Astrocyte (in vitro differentiated cells and primary cell): Measurements from ENCODE around the gene DYNLRB1. TPM values are rescaled to one million over a fixed set of nuclear protein-coding genes. Genes with fewer than 3 reads are reported as not detected.

Experiments
- DNase-seq: peaks from one replicate; pipeline ENCODE4 v3.0.0-alpha.2; 2010; ENCODE audit warnings: low read depth
- FAIRE-seq: peaks from 2 replicates; lab custom pipeline; 2011; peaks lifted over from hg19 to GRCh38; lab: Jason Lieb, UNC
- H2AFZ ChIP-seq: 2 replicates; pipeline ENCODE4 v1.6.0; 2012; ENCODE audit warnings: low read depth, low read length, inconsistent platforms
- H3K27ac ChIP-seq: 2 replicates; pipeline ENCODE4 v1.5.1; 2011; ENCODE audit warnings: low read depth, low read length, inconsistent platforms
- H3K27me3 ChIP-seq: 2 replicates; pipeline ENCODE4 v1.6.0; 2011; ENCODE audit warnings: low read length, inconsistent platforms; ENCODE audit not compliant: insufficient read depth
- H3K36me3 ChIP-seq: 2 replicates; pipeline ENCODE4 v1.5.1; 2011; ENCODE audit warnings: low read length, inconsistent platforms; ENCODE audit not compliant: insufficient read depth
- H3K4me1 ChIP-seq: 2 replicates; pipeline ENCODE4 v1.5.1; 2011; ENCODE audit warnings: low read length, inconsistent platforms; ENCODE audit not compliant: insufficient read depth
- H3K4me2 ChIP-seq: 2 replicates; pipeline ENCODE4 v1.6.0; 2012; ENCODE audit warnings: low read length, inconsistent platforms
- H3K4me3 ChIP-seq: 2 replicates; pipeline ENCODE4 v1.5.1; 2011; ENCODE audit warnings: low read depth, mild to moderate bottlenecking, low read length, inconsistent platforms; ENCODE audit not compliant: insufficient read depth
- H3K79me2 ChIP-seq: 2 replicates; pipeline ENCODE4 v1.6.0; 2012; ENCODE audit warnings: mild to moderate bottlenecking, low read length, inconsistent platforms; ENCODE audit not compliant: insufficient read depth
- H3K9ac ChIP-seq: 2 replicates; pipeline ENCODE4 v1.6.0; 2012; ENCODE audit warnings: mild to moderate bottlenecking, low read length, inconsistent platforms
- H3K9me3 ChIP-seq: 2 replicates; pipeline ENCODE4 v1.5.1; 2012; ENCODE audit warnings: low read depth, mild to moderate bottlenecking, low read length, inconsistent platforms; ENCODE audit not compliant: insufficient read depth
- H4K20me1 ChIP-seq: 2 replicates; pipeline ENCODE4 v1.6.0; 2012; ENCODE audit warnings: low read length, inconsistent platforms; ENCODE audit not compliant: insufficient read depth
- H3K27ac Mint-ChIP-seq: one replicate; pipeline ENCODE4 v1.8.0; 2021; ENCODE audit warnings: mild to moderate bottlenecking, mixed read lengths; ENCODE audit not compliant: unreplicated experiment
- H3K27me3 Mint-ChIP-seq: one replicate; pipeline ENCODE4 v1.8.0; 2021; ENCODE audit warnings: low read depth, mixed read lengths; ENCODE audit not compliant: unreplicated experiment
- H3K36me3 Mint-ChIP-seq: one replicate; pipeline ENCODE4 v1.8.0; 2021; ENCODE audit warnings: low read depth, mixed read lengths; ENCODE audit not compliant: unreplicated experiment
- H3K4me1 Mint-ChIP-seq: one replicate; pipeline ENCODE4 v1.8.0; 2021; ENCODE audit warnings: low read depth, mixed read lengths; ENCODE audit not compliant: unreplicated experiment
- H3K4me3 Mint-ChIP-seq: one replicate; pipeline ENCODE4 v1.8.0; 2021; ENCODE audit warnings: mild to moderate bottlenecking, moderate library complexity, mixed read lengths; ENCODE audit not compliant: unreplicated experiment
- H3K9me3 Mint-ChIP-seq: one replicate; pipeline ENCODE4 v1.8.0; 2021; ENCODE audit warnings: mild to moderate bottlenecking, mixed read lengths; ENCODE audit not compliant: unreplicated experiment
- CTCF ChIP-seq: IDR thresholded peaks from 2 replicates; pipeline ENCODE4 v1.5.1; 2011; ENCODE audit warnings: low read depth, mild to moderate bottlenecking, inconsistent platforms, low read length, moderate library complexity; ENCODE audit not compliant: insufficient read depth
- EZH2 ChIP-seq: IDR thresholded peaks from 2 replicates; pipeline ENCODE4 v1.6.1; 2012; ENCODE audit warnings: mild to moderate bottlenecking, low read length, inconsistent platforms; ENCODE audit not compliant: insufficient read depth
- total RNA-seq: library from RNA; stranded (reverse); gene quantifications from 2 replicates; pipeline ENCODE4 v1.2.1, GENCODE V29; 2021

DYNLRB1 gene
- total RNA-seq, 1 donor from 2014 or later: 118 TPM

- no peaks in the 10 kb centered on the region for H3K9me3 ChIP-seq
- H3K4me1 ChIP-seq: no peaks in the 10 kb centered on the region
- Mint-ChIP-seq H3K4me1 (no peaks in the 10 kb centered on the region), H3K27me3 (no peaks in the 10 kb centered on the region), H3K36me3 (peaks cover 22% of the 10 kb centered on the region), H3K4me3 (no peak overlapping the region), H3K9me3 (no peaks in the 10 kb centered on the region), H3K27ac (no peak overlapping the region)
- no peak for TF ChIP-seq EZH2
- TF ChIP-seq CTCF: peak; percentile 66
- H3K4me2 ChIP-seq: no peak overlapping the region
- DNase-seq (no peak), FAIRE-seq (no peak)
- no peak overlapping the region for H2AFZ ChIP-seq
- H3K27me3 ChIP-seq: no peaks in the 10 kb centered on the region
- H4K20me1 ChIP-seq: peaks cover 41% of the 10 kb centered on the region
- no peak overlapping the region for H3K4me3 ChIP-seq
- peaks cover 63% of the 10 kb centered on the region for H3K36me3 ChIP-seq
- no peaks in the 10 kb centered on the region for H3K79me2 ChIP-seq
- H3K27ac ChIP-seq: no peak overlapping the region
- no peak overlapping the region for H3K9ac ChIP-seq
Measured at GRCh38 chr20:34538671-34539123, 22.5 kb downstream of the DYNLRB1 start.

GRCh38 chr20:34539756-34540155, 23.5 kb downstream of the DYNLRB1 start:
- no peak for TF ChIP-seq CTCF
- TF ChIP-seq EZH2: no peak
- H3K9me3 Mint-ChIP-seq: no peaks in the 10 kb centered on the region
- no peaks in the 10 kb centered on the region for H3K79me2 ChIP-seq
- DNase-seq (no peak), FAIRE-seq (no peak)
- H3K9me3 ChIP-seq: no peaks in the 10 kb centered on the region
- H3K27me3 ChIP-seq: no peaks in the 10 kb centered on the region
- H3K9ac ChIP-seq: no peak overlapping the region
- no peak overlapping the region for H3K4me2 ChIP-seq
- H3K27ac Mint-ChIP-seq: no peak overlapping the region
- peaks cover 57% of the 10 kb centered on the region for H3K36me3 ChIP-seq
- H3K27me3 Mint-ChIP-seq: no peaks in the 10 kb centered on the region
- H3K4me1 ChIP-seq: no peaks in the 10 kb centered on the region
- H3K27ac ChIP-seq: no peak overlapping the region
- H3K4me1 Mint-ChIP-seq: no peaks in the 10 kb centered on the region
- H4K20me1 ChIP-seq: peaks cover 34% of the 10 kb centered on the region
- no peak overlapping the region for H3K4me3 Mint-ChIP-seq
- no peak overlapping the region for H2AFZ ChIP-seq
- no peak overlapping the region for H3K4me3 ChIP-seq
- peaks cover 24% of the 10 kb centered on the region for H3K36me3 Mint-ChIP-seq

GRCh38 chr20:34540596-34541263, 24.5 kb downstream of the DYNLRB1 start:
- Histone ChIP-seq H4K20me1 (peaks cover 33% of the 10 kb centered on the region), H3K79me2 (no peaks in the 10 kb centered on the region), H3K4me2 (no peak overlapping the region), H3K4me1 (no peaks in the 10 kb centered on the region), H3K9me3 (no peaks in the 10 kb centered on the region), H3K27me3 (no peaks in the 10 kb centered on the region), H2AFZ (no peak overlapping the region), H3K36me3 (peaks cover 47% of the 10 kb centered on the region), H3K9ac (no peak overlapping the region), H3K27ac (no peak overlapping the region), H3K4me3 (no peak overlapping the region)
- H3K36me3 Mint-ChIP-seq: peaks cover 24% of the 10 kb centered on the region
- H3K27ac Mint-ChIP-seq: no peak overlapping the region
- DNase-seq: no peak
- H3K9me3 Mint-ChIP-seq: no peaks in the 10 kb centered on the region
- H3K4me1 Mint-ChIP-seq: no peaks in the 10 kb centered on the region
- no peak for TF ChIP-seq EZH2
- no peak for TF ChIP-seq CTCF
- no peak for FAIRE-seq
- H3K4me3 Mint-ChIP-seq: no peak overlapping the region
- no peaks in the 10 kb centered on the region for H3K27me3 Mint-ChIP-seq
